ENCODE data around the gene MTA1.

Gene MTA1

GRCh38 chr14:105501504-105502291 is 82.1 kb downstream of the MTA1 start:
- DNase-seq: no peak

- no peak for DNase-seq
Observed at GRCh38 chr14:105502446-105503295, 83.0 kb downstream of the MTA1 start.

GRCh38 chr14:105503296-105503640 is 83.6 kb downstream of the MTA1 start:
- DNase-seq: no peak

- DNase-seq: no peak
Observed at GRCh38 chr14:105503935-105504692, 84.5 kb downstream of the MTA1 start.

- no peak for DNase-seq
Observed at GRCh38 chr14:105505101-105505500, 85.5 kb downstream of the MTA1 start.

- no peak for DNase-seq
Observed at GRCh38 chr14:105507247-105507646, 87.6 kb downstream of the MTA1 start.

- no peak for DNase-seq
Observed at GRCh38 chr14:105508069-105508468, 88.4 kb downstream of the MTA1 start.

GRCh38 chr14:105508601-105509000 is 89.0 kb downstream of the MTA1 start:
- no peak for DNase-seq

- DNase-seq: no peak
Observed at GRCh38 chr14:105517096-105517495, 97.5 kb downstream of the MTA1 start.

- DNase-seq: no peak
Observed at GRCh38 chr14:105519946-105520698, 100.5 kb downstream of the MTA1 start.
